ENCODE data around the gene TCP10L.

The TCP10L gene

DNA sequence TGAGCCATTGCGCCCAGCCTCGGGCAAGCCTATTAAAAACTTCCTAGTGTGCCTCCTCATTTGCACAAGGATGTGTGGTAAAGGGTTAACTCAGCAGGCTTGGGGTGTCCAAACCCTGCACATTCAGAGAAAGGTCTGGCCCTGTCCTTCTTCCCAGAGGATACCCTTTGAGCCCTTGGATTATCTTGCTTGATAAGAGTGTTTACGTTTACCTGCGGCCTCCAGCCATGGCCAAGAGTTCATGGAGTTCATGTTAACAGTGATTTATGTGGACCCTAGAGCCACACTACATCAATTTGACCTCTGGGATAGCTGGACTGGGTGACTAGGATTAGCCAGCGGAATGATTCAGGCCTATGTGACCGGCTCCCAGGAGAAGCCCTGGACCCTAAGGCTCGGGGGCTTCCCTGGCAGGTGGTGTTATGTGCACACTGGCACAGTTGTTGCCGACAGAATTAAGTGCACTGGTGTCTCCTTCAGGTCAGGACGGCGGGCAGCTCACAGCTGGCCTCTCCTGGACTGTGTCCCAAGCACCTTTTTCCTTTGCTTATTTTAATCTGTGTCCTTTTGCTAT is 7.7 kb upstream of the TCP10L start:
- H3K9me3 ChIP-seq (ENCODE audit: severe bottlenecking): no peaks in the 10 kb centered on the region
- TF ChIP-seq, protein P1, sequence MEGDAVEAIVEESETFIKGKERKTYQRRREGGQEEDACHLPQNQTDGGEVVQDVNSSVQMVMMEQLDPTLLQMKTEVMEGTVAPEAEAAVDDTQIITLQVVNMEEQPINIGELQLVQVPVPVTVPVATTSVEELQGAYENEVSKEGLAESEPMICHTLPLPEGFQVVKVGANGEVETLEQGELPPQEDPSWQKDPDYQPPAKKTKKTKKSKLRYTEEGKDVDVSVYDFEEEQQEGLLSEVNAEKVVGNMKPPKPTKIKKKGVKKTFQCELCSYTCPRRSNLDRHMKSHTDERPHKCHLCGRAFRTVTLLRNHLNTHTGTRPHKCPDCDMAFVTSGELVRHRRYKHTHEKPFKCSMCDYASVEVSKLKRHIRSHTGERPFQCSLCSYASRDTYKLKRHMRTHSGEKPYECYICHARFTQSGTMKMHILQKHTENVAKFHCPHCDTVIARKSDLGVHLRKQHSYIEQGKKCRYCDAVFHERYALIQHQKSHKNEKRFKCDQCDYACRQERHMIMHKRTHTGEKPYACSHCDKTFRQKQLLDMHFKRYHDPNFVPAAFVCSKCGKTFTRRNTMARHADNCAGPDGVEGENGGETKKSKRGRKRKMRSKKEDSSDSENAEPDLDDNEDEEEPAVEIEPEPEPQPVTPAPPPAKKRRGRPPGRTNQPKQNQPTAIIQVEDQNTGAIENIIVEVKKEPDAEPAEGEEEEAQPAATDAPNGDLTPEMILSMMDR (IDR thresholded peaks at IDR 0.05; ENCODE audit: low read depth, low read length): no peak
- no peak overlapping the region for H3K4me3 ChIP-seq (ENCODE audit: low read depth, low read length)
- no peak overlapping the region for H3K27ac ChIP-seq
- H3K36me3 ChIP-seq: no peaks in the 10 kb centered on the region; the same call in none of the 2 replicates
- no peaks in the 10 kb centered on the region for H3K27me3 ChIP-seq (ENCODE audit: insufficient read depth, low read depth, severe bottlenecking)
- DNase-seq: no peak

DNA sequence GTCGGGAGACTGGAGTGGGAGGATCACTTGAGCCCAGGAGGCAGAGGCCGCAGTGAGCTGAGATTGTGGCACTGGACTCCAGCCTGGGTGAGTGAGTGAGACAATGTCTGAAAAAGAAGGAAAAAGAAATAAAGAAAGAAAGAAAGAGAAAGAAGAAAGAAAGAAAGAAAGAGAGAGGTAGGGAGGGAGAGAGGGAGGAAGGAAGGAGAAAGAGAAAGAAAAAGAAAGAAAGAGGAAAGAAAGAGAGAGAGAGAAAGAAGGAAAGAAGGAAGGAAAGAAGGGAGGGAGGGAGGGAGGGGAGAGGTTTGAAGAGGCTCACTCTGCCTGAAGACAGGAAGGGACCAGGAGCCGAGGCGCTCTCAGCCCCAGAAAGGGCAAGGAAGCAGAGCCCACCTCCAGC is 4.8 kb upstream of the TCP10L start:
- TF ChIP-seq, protein P1 (IDR thresholded peaks at IDR 0.05; ENCODE audit: low read depth, low read length): no peak
- no peaks in the 10 kb centered on the region for H3K27me3 ChIP-seq (ENCODE audit: insufficient read depth, low read depth, severe bottlenecking)
- no peak overlapping the region for H3K4me3 ChIP-seq (ENCODE audit: low read depth, low read length)
- no peaks in the 10 kb centered on the region for H3K9me3 ChIP-seq (ENCODE audit: severe bottlenecking)
- peaks cover 2% of the 10 kb centered on the region for H3K36me3 ChIP-seq
- H3K27ac ChIP-seq: no peak overlapping the region
- DNase-seq: no peak

DNA sequence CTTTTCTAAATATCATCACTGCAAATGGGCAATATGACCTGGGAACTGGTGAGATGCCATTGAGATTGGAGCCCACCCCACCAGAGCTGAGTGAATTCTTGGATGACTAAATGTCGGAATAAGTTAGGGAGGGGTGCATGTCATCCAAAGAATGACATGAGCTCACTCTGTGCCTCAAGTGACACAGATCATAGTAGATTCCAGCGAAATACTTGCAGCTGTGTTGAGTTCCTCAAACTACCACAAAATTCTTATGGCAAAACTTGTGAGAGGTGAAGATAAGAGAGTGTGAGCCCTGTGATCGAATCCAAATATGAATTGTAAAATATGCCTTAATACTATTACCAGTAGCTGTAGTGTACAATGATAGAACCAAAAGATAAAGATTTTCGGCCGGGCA is 2.3 kb upstream of the TCP10L start:
- no peaks in the 10 kb centered on the region for H3K27me3 ChIP-seq (ENCODE audit: insufficient read depth, low read depth, severe bottlenecking)
- H3K36me3 ChIP-seq: peaks cover 2% of the 10 kb centered on the region
- no peaks in the 10 kb centered on the region for H3K9me3 ChIP-seq (ENCODE audit: severe bottlenecking)
- no peak overlapping the region for H3K4me3 ChIP-seq (ENCODE audit: low read depth, low read length)
- TF ChIP-seq, protein P1 (IDR thresholded peaks at IDR 0.05; ENCODE audit: low read depth, low read length): no peak
- no peak overlapping the region for H3K27ac ChIP-seq
- no peak for DNase-seq

DNA sequence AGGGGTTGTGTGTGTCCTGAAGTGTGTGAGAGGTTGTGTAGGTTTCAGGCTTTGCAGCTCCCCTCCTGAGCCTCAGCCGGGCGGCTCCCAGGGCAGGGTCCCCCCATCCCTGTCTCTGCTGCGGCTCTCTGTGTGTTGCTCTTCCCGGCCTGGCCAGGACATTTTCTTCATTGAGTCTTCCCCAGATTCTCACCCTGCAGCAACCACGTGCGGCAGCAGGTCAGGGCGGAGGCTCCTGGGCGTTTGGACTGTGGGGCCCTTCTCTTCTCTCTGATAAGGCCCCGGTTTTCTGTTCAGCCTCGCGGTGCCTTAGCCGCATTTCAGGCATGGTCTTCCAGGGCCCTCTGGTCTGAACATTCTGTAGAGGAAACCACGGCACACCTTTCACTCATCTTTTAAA is 1.8 kb upstream of the TCP10L start:
- Histone ChIP-seq H3K36me3 (peaks cover 2% of the 10 kb centered on the region), H3K9me3 (ENCODE audit: severe bottlenecking) (no peaks in the 10 kb centered on the region), H3K4me3 (ENCODE audit: low read depth, low read length) (no peak overlapping the region), H3K27me3 (ENCODE audit: insufficient read depth, low read depth, severe bottlenecking) (no peaks in the 10 kb centered on the region), H3K27ac (no peak overlapping the region)
- TF ChIP-seq, protein P1 (IDR thresholded peaks at IDR 0.05; ENCODE audit: low read depth, low read length): no peak
- no peak for DNase-seq

DNA sequence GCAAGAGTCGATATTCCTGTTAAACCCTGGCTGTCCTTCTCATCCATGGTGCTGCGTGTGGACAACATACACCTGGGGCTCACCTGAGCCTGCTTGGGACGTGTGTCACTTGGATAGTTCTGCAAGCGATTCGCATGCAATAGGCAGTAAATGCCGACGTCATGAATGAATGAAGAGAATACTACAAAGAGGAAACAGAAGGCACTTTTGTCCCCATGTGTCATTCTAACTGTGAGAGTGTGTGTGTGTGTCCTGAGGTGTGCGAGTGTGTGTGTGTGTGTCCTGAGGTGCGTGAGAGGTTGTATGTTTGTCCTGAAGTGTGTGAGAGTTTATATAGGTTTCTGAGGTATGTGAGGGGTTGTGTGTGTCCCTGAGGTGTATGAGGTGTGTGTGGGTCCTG is 647 bp upstream of the TCP10L start:
- H3K9me3 ChIP-seq (ENCODE audit: severe bottlenecking): no peaks in the 10 kb centered on the region
- DNase-seq: no peak
- H3K27ac ChIP-seq: no peak overlapping the region
- no peak overlapping the region for H3K4me3 ChIP-seq (ENCODE audit: low read depth, low read length)
- TF ChIP-seq, protein P1 (IDR thresholded peaks at IDR 0.05; ENCODE audit: low read depth, low read length): no peak
- no peaks in the 10 kb centered on the region for H3K27me3 ChIP-seq (ENCODE audit: insufficient read depth, low read depth, severe bottlenecking)
- peaks cover 2% of the 10 kb centered on the region for H3K36me3 ChIP-seq

DNA sequence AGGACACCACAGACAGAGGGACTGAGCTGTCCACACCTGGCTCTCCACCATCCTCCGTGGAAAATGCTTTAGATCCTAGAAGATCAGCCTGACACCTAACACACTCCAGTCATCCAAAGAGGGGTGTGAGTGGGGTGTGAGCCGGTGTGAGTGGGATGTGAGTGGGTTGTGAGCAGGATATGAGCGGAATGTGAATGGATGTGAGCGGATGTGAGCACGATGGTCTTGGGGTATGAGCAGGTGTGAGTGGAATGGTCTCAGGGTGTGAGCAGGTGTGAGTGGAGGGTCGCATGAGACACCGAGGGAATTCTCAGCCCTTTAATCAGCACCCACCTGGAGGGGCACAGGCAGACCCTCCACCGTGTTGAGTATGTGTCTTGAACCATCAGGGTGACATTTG is 851 bp downstream of the TCP10L start:
- H3K27ac ChIP-seq: no peak overlapping the region
- peaks cover 2% of the 10 kb centered on the region for H3K36me3 ChIP-seq
- H3K27me3 ChIP-seq (ENCODE audit: insufficient read depth, low read depth, severe bottlenecking): no peaks in the 10 kb centered on the region
- H3K4me3 ChIP-seq (ENCODE audit: low read depth, low read length): no peak overlapping the region
- no peak for DNase-seq
- TF ChIP-seq, protein P1 (IDR thresholded peaks at IDR 0.05; ENCODE audit: low read depth, low read length): no peak
- no peaks in the 10 kb centered on the region for H3K9me3 ChIP-seq (ENCODE audit: severe bottlenecking)

All from WERI-Rb-1 (cell line).